Activated T-cell treated with anti-CD3 and anti-CD28 coated beads, Interleukin-2, amount 50 U/mL, for 1 hour (primary cell): ENCODE data around the gene SEMA4B.
A peak's percentile ranks its signal among the peaks of the same experiment; 100 is the strongest.
"Not testable (repeated sequence)": the region's sequence is repeated elsewhere in the genome, so short reads cannot be mapped to it uniquely, and the experiment has no call there.

ENCODE experiments used
- DNase-seq: peaks from one replicate; pipeline ENCODE4 v3.0.0-alpha.2; 2020

Gene SEMA4B

GRCh38 chr15:90184119-90184785 lies 16.9 kb upstream of the SEMA4B start:
- no peak for DNase-seq

- DNase-seq = peak; percentile 63
These were observed 16.1 kb upstream of the SEMA4B start for GRCh38 chr15:90184786-90185704.

GRCh38 chr15:90187257-90187868 lies 13.8 kb upstream of the SEMA4B start:
- DNase-seq = no peak

GRCh38 chr15:90188065-90188464 lies 13.1 kb upstream of the SEMA4B start:
- DNase-seq = not testable (repeated sequence)

GRCh38 chr15:90188914-90189748 lies 12.0 kb upstream of the SEMA4B start:
- no peak for DNase-seq

GRCh38 chr15:90189781-90190467 lies 11.2 kb upstream of the SEMA4B start:
- DNase-seq = no peak

GRCh38 chr15:90190606-90191343 lies 10.4 kb upstream of the SEMA4B start:
- no peak for DNase-seq

- DNase-seq = no peak
These were observed 9.8 kb upstream of the SEMA4B start for GRCh38 chr15:90191344-90191687.

GRCh38 chr15:90191794-90192509 lies 9.2 kb upstream of the SEMA4B start:
- peak; percentile 43 for DNase-seq

- no peak for DNase-seq
These were observed 8.0 kb upstream of the SEMA4B start for GRCh38 chr15:90192961-90193786.

GRCh38 chr15:90194655-90195054 lies 6.5 kb upstream of the SEMA4B start:
- DNase-seq = no peak

GRCh38 chr15:90200534-90201129 lies 498 bp upstream of the SEMA4B start:
- no peak for DNase-seq

GRCh38 chr15:90201944-90202375 lies 830 bp downstream of the SEMA4B start:
- DNase-seq = no peak

GRCh38 chr15:90202929-90203328 lies 1.8 kb downstream of the SEMA4B start:
- DNase-seq = no peak

GRCh38 chr15:90203473-90203872 lies 2.3 kb downstream of the SEMA4B start:
- DNase-seq = no peak

GRCh38 chr15:90203922-90204321 lies 2.8 kb downstream of the SEMA4B start:
- no peak for DNase-seq

- no peak for DNase-seq
These were observed 4.1 kb downstream of the SEMA4B start for GRCh38 chr15:90205050-90205848.

GRCh38 chr15:90205886-90206285 lies 4.8 kb downstream of the SEMA4B start:
- no peak for DNase-seq

GRCh38 chr15:90207252-90207651 lies 6.1 kb downstream of the SEMA4B start:
- DNase-seq = no peak
